A549 (cell line): ENCODE data around the gene BCAP31. TPM values are rescaled to one million over a fixed set of nuclear protein-coding genes. Genes with fewer than 3 reads are reported as not detected.
A peak's percentile ranks its signal among the peaks of the same experiment; 100 is the strongest.

Source experiments
- ATAC-seq, 2 experiments: fragments of 200-7000 bp in 1 of 2; fragments of >200 bp in 1 of 2; cut with Nextera tagmentation in 1 of 2; cut with Tn5 transposase in 1 of 2; 3 replicates each; pipeline versions ENCODE4 v1.8.0 to v1.9.1; 2018 to 2020; ENCODE audit warnings: mild to moderate bottlenecking in 1 of 2, moderate library complexity in 1 of 2
- CTCF ChIA-PET: fragments of 300-600 bp; sonication (Branson Sonifier 250); formaldehyde crosslinking; extraction: SDS; loops from one replicate; lab custom pipeline; 2021; ENCODE audit warnings: antibody characterized with exemption, inconsistent platforms; lab: Yijun Ruan, JAX
- POLR2A ChIA-PET: fragments of 350-600 bp; formaldehyde crosslinking; extraction: SDS; loops from one replicate; lab custom pipeline; 2021; ENCODE audit warnings: antibody characterized with exemption, inconsistent platforms; lab: Yijun Ruan, JAX
- DNase-seq, 2 experiments: peaks; one replicate each; pipeline versions ENCODE4 v3.0.0 to v3.0.0-alpha.2; 2011 to 2016; ENCODE audit warnings: low read depth in 1 of 2, low spot score in 1 of 2
- FAIRE-seq: peaks from 2 replicates; lab custom pipeline; 2011; peaks lifted over from hg19 to GRCh38; lab: Jason Lieb, UNC
- H3K27ac ChIP-seq, 2 experiments: fragments of >200 bp; sonication (Bioruptor Twin); formaldehyde crosslinking; 3 replicates each; pipeline ENCODE4 v1.5.1; 2016 to 2017
- H3K4me1 ChIP-seq: fragments of >200 bp; sonication (Bioruptor Twin); formaldehyde crosslinking; 3 replicates; pipeline ENCODE4 v1.6.1; 2016
- H3K4me2 ChIP-seq: fragments of >200 bp; sonication (Bioruptor Twin); formaldehyde crosslinking; 3 replicates; pipeline ENCODE4 v1.6.1; 2016
- H3K4me3 ChIP-seq: fragments of >200 bp; sonication (Bioruptor Twin); formaldehyde crosslinking; 3 replicates; pipeline ENCODE4 v1.5.1; 2016
- H3K9me3 ChIP-seq: fragments of >200 bp; sonication (Bioruptor Twin); formaldehyde crosslinking; 3 replicates; pipeline ENCODE4 v1.6.1; 2016
- BCL3 ChIP-seq: fragments of >200 bp; sonication (Bioruptor Twin); formaldehyde crosslinking; IDR thresholded peaks from 3 replicates; pipeline ENCODE4 v1.6.1; 2016
- EHF ChIP-seq: fragments of 250-450 bp; sonication (Bioruptor Pico); IDR thresholded peaks from 2 replicates; pipeline ENCODE4 v1.5.0; 2020; ENCODE audit warnings: mild to moderate bottlenecking
- ESRRA ChIP-seq: fragments of 150-350 bp; IDR thresholded peaks from 2 replicates; pipeline ENCODE4 v1.6.1; 2014; ENCODE audit warnings: mild to moderate bottlenecking, low read length, borderline replicate concordance
- FOSB ChIP-seq: fragments of 250-450 bp; sonication (Bioruptor Pico); IDR thresholded peaks from 2 replicates; pipeline ENCODE4 v1.5.0; 2020; ENCODE audit warnings: mild to moderate bottlenecking, moderate library complexity
- FOSL2 ChIP-seq, 2 experiments: fragments of 450-650 bp in 1 of 2; fragments of >200 bp in 1 of 2; sonication (Bioruptor Twin) in 1 of 2; formaldehyde crosslinking; IDR thresholded peaks; 2 replicates each; pipeline versions ENCODE4 v1.5.0 to v1.6.1; 2016 to 2020; ENCODE audit warnings: mild to moderate bottlenecking in 1 of 2, moderate library complexity in 1 of 2
- HMGXB4 ChIP-seq: fragments of 250-450 bp; sonication (Bioruptor Pico); IDR thresholded peaks from 2 replicates; pipeline ENCODE4 v1.5.0; 2021; ENCODE audit warnings: mild to moderate bottlenecking, moderate library complexity, borderline replicate concordance
- HOXB13 ChIP-seq: fragments of 250-450 bp; sonication (Bioruptor Pico); IDR thresholded peaks from 2 replicates; pipeline ENCODE4 v1.5.0; 2020; ENCODE audit warnings: low read depth, mild to moderate bottlenecking, moderate library complexity
- JUNB ChIP-seq: fragments of >200 bp; sonication (Bioruptor Twin); formaldehyde crosslinking; IDR thresholded peaks from 2 replicates; pipeline ENCODE4 v1.6.1; 2016
- KDM1A ChIP-seq: fragments of 200-600 bp; sonication (generic); IDR thresholded peaks from 2 replicates; pipeline ENCODE4 v1.6.1; 2016; ENCODE audit warnings: low read depth, mild to moderate bottlenecking
- MAFK ChIP-seq: fragments of 450-650 bp; IDR thresholded peaks from 2 replicates; pipeline ENCODE4 v1.6.1; 2014; ENCODE audit not compliant: partially characterized antibody
- MYC ChIP-seq: IDR thresholded peaks from 2 replicates; pipeline ENCODE4 v1.6.1; 2012; ENCODE audit warnings: mild to moderate bottlenecking, inconsistent platforms, low read length, improper control_type of control experiment, borderline replicate concordance
- NPAS2 ChIP-seq: fragments of 250-450 bp; sonication (Bioruptor Pico); IDR thresholded peaks from 2 replicates; pipeline ENCODE4 v1.8.0; 2022; ENCODE audit warnings: mild to moderate bottlenecking, moderate library complexity, borderline replicate concordance
- PHF8 ChIP-seq: fragments of 200-600 bp; sonication (generic); IDR thresholded peaks from 2 replicates; pipeline ENCODE4 v1.6.1; 2016; ENCODE audit warnings: low read depth, mild to moderate bottlenecking, antibody characterized with exemption, moderate library complexity, borderline replicate concordance
- RARB ChIP-seq: fragments of 250-450 bp; sonication (Bioruptor Pico); IDR thresholded peaks from 2 replicates; pipeline ENCODE4 v1.8.0; 2021; ENCODE audit warnings: mild to moderate bottlenecking, moderate library complexity
- SMC3 ChIP-seq: fragments of >200 bp; sonication (Bioruptor Twin); formaldehyde crosslinking; IDR thresholded peaks from 3 replicates; pipeline ENCODE4 v1.6.1; 2018; ENCODE audit warnings: inconsistent platforms
- ZFP36 ChIP-seq: fragments of 450-650 bp; IDR thresholded peaks from 2 replicates; pipeline ENCODE4 v1.6.1; 2014; ENCODE audit warnings: borderline replicate concordance; ENCODE audit not compliant: partially characterized antibody
- ZSCAN20 ChIP-seq: fragments of 250-450 bp; sonication (Bioruptor Pico); IDR thresholded peaks from 2 replicates; pipeline ENCODE4 v1.8.0; 2022; ENCODE audit warnings: mild to moderate bottlenecking, moderate library complexity
- WGBS: methylation state at CpG from one replicate; pipeline ENCODE4 v1.1.6; 2017; ENCODE audit errors: missing lambda C conversion rate; 5-methylcytosine and 5-hydroxymethylcytosine counted together
- polyA plus RNA-seq, 4 experiments: library from polyadenylated mRNA; depleted of rRNA in 3 of 4; stranded (reverse); fragments of >200 nt; fragmentation: RNase III in 1 of 4; extraction: RNeasy Plus Mini Kit Qiagen cat#74134 plus additional on column Dnase treatment in 1 of 4; gene quantifications; 2 replicates in 3 of 4; 3 replicates in 1 of 4; pipeline ENCODE4 v1.2.3, GENCODE V29; 2011 to 2017
- TF ChIP-seq, protein P1 (sequence below): IDR thresholded peaks from 2 replicates; pipeline ENCODE4 v1.6.1; 2012
- TF ChIP-seq, protein P2 (sequence below): fragments of 200-600 bp; sonication (generic); IDR thresholded peaks from 2 replicates; pipeline ENCODE4 v1.6.1; 2016; ENCODE audit warnings: antibody characterized with exemption, mild to moderate bottlenecking, moderate library complexity

BCAP31 gene
- polyA plus RNA-seq, 2 of the 4 experiments (the other 2 are of a cell fraction): 217 to 349 TPM

DNA sequence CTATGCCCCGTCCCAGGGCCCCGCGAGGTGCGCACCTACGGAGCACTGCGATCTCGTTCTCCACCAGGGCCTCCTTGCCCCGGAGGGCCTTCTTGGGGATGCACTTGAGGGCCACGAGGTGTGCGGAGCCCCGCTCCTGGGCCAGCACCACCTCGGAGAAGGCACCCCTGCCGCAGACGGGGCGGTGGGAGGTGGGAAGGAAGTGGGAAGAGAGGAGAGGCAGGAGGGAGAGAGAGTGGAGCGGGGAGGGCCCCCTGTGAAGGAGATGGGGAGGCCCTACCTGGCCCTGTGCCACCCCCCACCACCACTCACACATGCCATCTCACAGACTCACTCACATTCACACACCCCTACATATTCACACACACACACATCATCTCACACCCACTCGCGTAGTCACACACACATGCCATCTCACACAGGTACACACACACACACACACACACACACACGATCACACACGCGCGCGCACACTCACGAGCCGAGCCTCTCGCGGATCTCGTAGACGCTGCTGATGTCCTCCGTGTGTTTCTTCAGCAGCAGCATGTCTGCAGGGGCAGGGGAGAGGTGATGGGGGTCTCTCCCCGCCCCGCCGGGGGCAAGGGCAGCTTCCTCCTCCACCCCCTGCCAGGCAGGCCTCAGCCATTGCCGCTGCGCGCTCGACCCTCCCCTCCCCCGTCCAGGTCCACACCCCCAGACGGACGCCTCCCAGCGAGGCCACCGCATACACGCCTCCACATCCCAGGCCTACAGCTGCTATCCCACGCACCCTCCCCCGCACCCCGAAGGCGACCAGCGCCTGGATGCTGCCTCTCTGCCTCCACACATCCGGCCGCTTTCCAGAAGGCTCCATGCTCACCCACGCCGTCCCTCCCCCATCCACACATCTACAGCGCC, 51.4 kb downstream of the BCAP31 start:
- WGBS: 79% methylated on average over 32 of the region's 53 CpGs
- H3K27ac ChIP-seq: no peak overlapping the region
- H3K9me3 ChIP-seq: no peaks in the 10 kb centered on the region
- CTCF ChIA-PET: interaction anchor here (1.1 to 1.4 kb wide), 2 partner anchors 29 to 64 kb away, joined by 3 to 5 read pairs; no protein-coding TSS in a partner anchor
- FAIRE-seq (no peak), ATAC-seq (no peak), DNase-seq (no peak)
- H3K4me2 ChIP-seq: peak overlapping the region; percentile 37; the same call in 2 of the 3 replicates
- TF ChIP-seq, protein P1, sequence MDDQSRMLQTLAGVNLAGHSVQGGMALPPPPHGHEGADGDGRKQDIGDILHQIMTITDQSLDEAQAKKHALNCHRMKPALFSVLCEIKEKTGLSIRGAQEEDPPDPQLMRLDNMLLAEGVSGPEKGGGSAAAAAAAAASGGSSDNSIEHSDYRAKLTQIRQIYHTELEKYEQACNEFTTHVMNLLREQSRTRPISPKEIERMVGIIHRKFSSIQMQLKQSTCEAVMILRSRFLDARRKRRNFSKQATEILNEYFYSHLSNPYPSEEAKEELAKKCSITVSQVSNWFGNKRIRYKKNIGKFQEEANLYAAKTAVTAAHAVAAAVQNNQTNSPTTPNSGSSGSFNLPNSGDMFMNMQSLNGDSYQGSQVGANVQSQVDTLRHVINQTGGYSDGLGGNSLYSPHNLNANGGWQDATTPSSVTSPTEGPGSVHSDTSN: no peak
- TF ChIP-seq ZFP36: no peak
- TF ChIP-seq PHF8: no peak
- no peak for TF ChIP-seq JUNB
- TF ChIP-seq FOSL2 (IDR thresholded peaks at IDR 0.05): no peak
- no peak for TF ChIP-seq FOSL2 (CRISPR knock-in tag; IDR thresholded peaks at IDR 0.05)
- no peak for TF ChIP-seq ZSCAN20 (CRISPR knock-in tag)
- no peak for TF ChIP-seq HMGXB4 (CRISPR knock-in tag)
- no peak for TF ChIP-seq NPAS2 (CRISPR knock-in tag)
- TF ChIP-seq EHF: no peak
- no peak for TF ChIP-seq BCL3
- no peak for TF ChIP-seq KDM1A
- no peak for TF ChIP-seq ESRRA
- TF ChIP-seq FOSB: no peak
- TF ChIP-seq, protein P2, sequence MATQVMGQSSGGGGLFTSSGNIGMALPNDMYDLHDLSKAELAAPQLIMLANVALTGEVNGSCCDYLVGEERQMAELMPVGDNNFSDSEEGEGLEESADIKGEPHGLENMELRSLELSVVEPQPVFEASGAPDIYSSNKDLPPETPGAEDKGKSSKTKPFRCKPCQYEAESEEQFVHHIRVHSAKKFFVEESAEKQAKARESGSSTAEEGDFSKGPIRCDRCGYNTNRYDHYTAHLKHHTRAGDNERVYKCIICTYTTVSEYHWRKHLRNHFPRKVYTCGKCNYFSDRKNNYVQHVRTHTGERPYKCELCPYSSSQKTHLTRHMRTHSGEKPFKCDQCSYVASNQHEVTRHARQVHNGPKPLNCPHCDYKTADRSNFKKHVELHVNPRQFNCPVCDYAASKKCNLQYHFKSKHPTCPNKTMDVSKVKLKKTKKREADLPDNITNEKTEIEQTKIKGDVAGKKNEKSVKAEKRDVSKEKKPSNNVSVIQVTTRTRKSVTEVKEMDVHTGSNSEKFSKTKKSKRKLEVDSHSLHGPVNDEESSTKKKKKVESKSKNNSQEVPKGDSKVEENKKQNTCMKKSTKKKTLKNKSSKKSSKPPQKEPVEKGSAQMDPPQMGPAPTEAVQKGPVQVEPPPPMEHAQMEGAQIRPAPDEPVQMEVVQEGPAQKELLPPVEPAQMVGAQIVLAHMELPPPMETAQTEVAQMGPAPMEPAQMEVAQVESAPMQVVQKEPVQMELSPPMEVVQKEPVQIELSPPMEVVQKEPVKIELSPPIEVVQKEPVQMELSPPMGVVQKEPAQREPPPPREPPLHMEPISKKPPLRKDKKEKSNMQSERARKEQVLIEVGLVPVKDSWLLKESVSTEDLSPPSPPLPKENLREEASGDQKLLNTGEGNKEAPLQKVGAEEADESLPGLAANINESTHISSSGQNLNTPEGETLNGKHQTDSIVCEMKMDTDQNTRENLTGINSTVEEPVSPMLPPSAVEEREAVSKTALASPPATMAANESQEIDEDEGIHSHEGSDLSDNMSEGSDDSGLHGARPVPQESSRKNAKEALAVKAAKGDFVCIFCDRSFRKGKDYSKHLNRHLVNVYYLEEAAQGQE: no peak
- no peak for TF ChIP-seq HOXB13 (CRISPR knock-in tag)
- TF ChIP-seq MAFK: no peak
- TF ChIP-seq RARB: no peak
- TF ChIP-seq SMC3: no peak
- no peak for TF ChIP-seq MYC
- H3K4me3 ChIP-seq: no peak overlapping the region
- POLR2A ChIA-PET: no interaction called here
- no peaks in the 10 kb centered on the region for H3K4me1 ChIP-seq
